ENCODE results near the gene PIAS2.
"Not testable (repeated sequence)": the region's sequence is repeated elsewhere in the genome, so short reads cannot be mapped to it uniquely, and the experiment has no call there.

Gene PIAS2

GRCh38 chr18:46831434-46831833, 85.9 kb downstream of the PIAS2 start:
- no peak for DNase-seq (ENCODE audit: low spot score)

GRCh38 chr18:46830633-46831032, 86.7 kb downstream of the PIAS2 start:
- no peak for DNase-seq (ENCODE audit: low spot score)

- no peak for DNase-seq (ENCODE audit: low spot score)
These were observed 87.4 kb downstream of the PIAS2 start for GRCh38 chr18:46829947-46830346.

GRCh38 chr18:46829531-46829930, 87.8 kb downstream of the PIAS2 start:
- DNase-seq (ENCODE audit: low spot score): no peak

GRCh38 chr18:46821856-46822711, 95.2 kb downstream of the PIAS2 start:
- DNase-seq (ENCODE audit: low spot score): no peak

- no peak for DNase-seq (ENCODE audit: low spot score)
These were observed 96.4 kb downstream of the PIAS2 start for GRCh38 chr18:46820863-46821262.

GRCh38 chr18:46815661-46816060, 101.6 kb downstream of the PIAS2 start:
- DNase-seq (ENCODE audit: low spot score): no peak

GRCh38 chr18:46814399-46814798, 102.9 kb downstream of the PIAS2 start:
- no peak for DNase-seq (ENCODE audit: low spot score)

GRCh38 chr18:46812311-46812710, 105.0 kb downstream of the PIAS2 start:
- DNase-seq (ENCODE audit: low spot score): no peak

GRCh38 chr18:46810481-46811000, 106.8 kb downstream of the PIAS2 start:
- DNase-seq (ENCODE audit: low spot score): no peak

GRCh38 chr18:46809145-46809544, 108.2 kb downstream of the PIAS2 start:
- DNase-seq (ENCODE audit: low spot score): no peak

GRCh38 chr18:46795945-46796344, 121.4 kb downstream of the PIAS2 start:
- DNase-seq (ENCODE audit: low spot score): not testable (repeated sequence)

GRCh38 chr18:46794607-46795006, 122.7 kb downstream of the PIAS2 start:
- no peak for DNase-seq (ENCODE audit: low spot score)

GRCh38 chr18:46793565-46793964, 123.7 kb downstream of the PIAS2 start:
- DNase-seq (ENCODE audit: low spot score): no peak

GRCh38 chr18:46789088-46789487, 128.2 kb downstream of the PIAS2 start:
- DNase-seq (ENCODE audit: low spot score): no peak

- no peak for DNase-seq (ENCODE audit: low spot score)
These were observed 129.6 kb downstream of the PIAS2 start for GRCh38 chr18:46787674-46788073.

- no peak for DNase-seq (ENCODE audit: low spot score)
These were observed 144.9 kb downstream of the PIAS2 start for GRCh38 chr18:46772357-46772756.

GRCh38 chr18:46771141-46771540, 146.2 kb downstream of the PIAS2 start:
- DNase-seq (ENCODE audit: low spot score): no peak

GRCh38 chr18:46770708-46771107, 146.6 kb downstream of the PIAS2 start:
- DNase-seq (ENCODE audit: low spot score): no peak

GRCh38 chr18:46768166-46768921, 149.0 kb downstream of the PIAS2 start:
- no peak for DNase-seq (ENCODE audit: low spot score)

- DNase-seq (ENCODE audit: low spot score): no peak
These were observed 150.1 kb downstream of the PIAS2 start for GRCh38 chr18:46767217-46767616.

GRCh38 chr18:46764586-46764985, 152.7 kb downstream of the PIAS2 start:
- DNase-seq (ENCODE audit: low spot score): no peak

Data from CD4-positive, alpha-beta T cell treated with Interleukin-6 at 100 ng/mL for 8 hours (primary cell).